HUES64 (cell line): Measurements from ENCODE around the gene DKK3.

Source experiments
- H3K27ac ChIP-seq: 2 replicates; pipeline ENCODE4 v1.7.0; 2013; ENCODE audit warnings: low read depth, low read length, inconsistent platforms
- H3K27me3 ChIP-seq: 2 replicates; pipeline ENCODE4 v1.6.1; 2013; ENCODE audit warnings: mild to moderate bottlenecking, low read length; ENCODE audit not compliant: insufficient read depth
- H3K36me3 ChIP-seq: 2 replicates; pipeline ENCODE4 v1.6.1; 2013; ENCODE audit warnings: mild to moderate bottlenecking, low read length; ENCODE audit not compliant: insufficient read depth
- H3K4me1 ChIP-seq: 2 replicates; pipeline ENCODE4 v1.6.1; 2013; ENCODE audit warnings: mild to moderate bottlenecking, low read length, moderate library complexity; ENCODE audit not compliant: insufficient read depth
- H3K4me3 ChIP-seq: 2 replicates; pipeline ENCODE4 v1.5.1; 2013; ENCODE audit warnings: mild to moderate bottlenecking, low read length, moderate library complexity
- H3K9ac ChIP-seq: 2 replicates; pipeline ENCODE4 v1.6.1; 2013; ENCODE audit warnings: mild to moderate bottlenecking, low read depth, low read length
- H3K9me3 ChIP-seq: 2 replicates; pipeline ENCODE4 v1.6.1; 2013; ENCODE audit warnings: low read depth, low read length; ENCODE audit not compliant: insufficient read depth
- WGBS: fragments of 150-250, 120-280 bp; methylation state at CpG from one replicate; pipeline ENCODE4 v1.1.7; 2013; ENCODE audit warnings: missing lambda C conversion rate; 5-methylcytosine and 5-hydroxymethylcytosine counted together

The DKK3 gene

DNA sequence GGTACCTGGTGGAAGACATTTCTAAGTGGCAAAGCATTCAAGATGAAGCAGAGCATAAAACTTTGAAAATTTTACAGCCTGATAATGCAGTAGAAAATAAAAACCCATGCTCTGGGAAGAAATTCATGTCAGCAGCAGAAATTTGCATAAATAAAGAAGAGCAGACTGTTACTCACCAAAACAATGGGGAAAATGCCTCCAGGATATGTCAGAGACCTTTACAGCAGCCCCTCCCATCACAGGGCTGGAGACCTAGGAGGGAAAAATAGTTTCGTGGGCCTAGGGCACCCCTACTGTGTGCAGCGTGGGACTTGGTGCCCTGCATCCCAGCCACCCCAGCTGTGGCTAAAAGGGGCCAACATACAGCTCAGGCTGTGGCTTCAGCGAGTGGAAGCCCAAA is 5.4 kb upstream of the DKK3 start:
- H3K27ac ChIP-seq = no peak overlapping the region
- peaks cover 12% of the 10 kb centered on the region for H3K4me1 ChIP-seq
- no peak overlapping the region for H3K9ac ChIP-seq
- peaks cover 14% of the 10 kb centered on the region for H3K27me3 ChIP-seq
- H3K9me3 ChIP-seq = no peaks in the 10 kb centered on the region
- no peaks in the 10 kb centered on the region for H3K36me3 ChIP-seq
- no peak overlapping the region for H3K4me3 ChIP-seq
- WGBS = 46% methylated on average over 3 of the region's 3 CpGs

DNA sequence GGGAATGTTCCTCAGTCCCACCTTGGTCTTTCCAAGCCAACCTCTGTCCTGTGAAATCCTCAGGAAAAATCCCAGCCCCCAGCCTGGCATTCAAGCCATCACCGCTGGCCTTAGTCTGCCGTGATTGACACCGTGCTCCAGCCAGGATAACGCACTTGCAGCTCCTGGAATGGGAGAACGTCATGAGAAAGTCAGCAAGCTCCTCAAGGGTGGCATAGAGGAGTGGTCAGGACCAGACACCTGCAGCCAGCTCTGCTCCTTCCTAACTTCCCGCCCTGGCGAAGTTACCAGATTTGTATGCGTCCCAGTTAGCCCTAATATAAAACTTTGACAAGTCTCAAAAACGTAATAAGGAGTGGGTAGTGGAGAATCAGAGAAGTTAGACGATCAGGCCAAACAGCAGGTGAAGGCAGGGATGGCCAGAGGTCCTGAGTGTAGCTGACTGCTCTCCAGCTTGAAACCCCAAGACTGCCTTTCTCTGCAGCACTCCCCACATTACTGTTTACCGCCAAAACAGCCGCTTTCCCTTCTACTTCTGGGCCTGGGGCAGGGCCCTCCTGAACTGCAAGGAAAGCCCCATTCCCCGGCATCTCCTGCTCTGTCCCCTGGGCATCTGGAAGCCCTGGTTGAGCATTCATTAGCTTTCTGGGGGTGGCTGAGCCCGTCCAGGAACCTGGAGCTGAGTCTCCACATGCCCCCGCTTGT is 1.3 kb upstream of the DKK3 start:
- H3K4me3 ChIP-seq = peak overlapping the region; percentile 54
- H3K27me3 ChIP-seq = peaks cover 32% of the 10 kb centered on the region

DNA sequence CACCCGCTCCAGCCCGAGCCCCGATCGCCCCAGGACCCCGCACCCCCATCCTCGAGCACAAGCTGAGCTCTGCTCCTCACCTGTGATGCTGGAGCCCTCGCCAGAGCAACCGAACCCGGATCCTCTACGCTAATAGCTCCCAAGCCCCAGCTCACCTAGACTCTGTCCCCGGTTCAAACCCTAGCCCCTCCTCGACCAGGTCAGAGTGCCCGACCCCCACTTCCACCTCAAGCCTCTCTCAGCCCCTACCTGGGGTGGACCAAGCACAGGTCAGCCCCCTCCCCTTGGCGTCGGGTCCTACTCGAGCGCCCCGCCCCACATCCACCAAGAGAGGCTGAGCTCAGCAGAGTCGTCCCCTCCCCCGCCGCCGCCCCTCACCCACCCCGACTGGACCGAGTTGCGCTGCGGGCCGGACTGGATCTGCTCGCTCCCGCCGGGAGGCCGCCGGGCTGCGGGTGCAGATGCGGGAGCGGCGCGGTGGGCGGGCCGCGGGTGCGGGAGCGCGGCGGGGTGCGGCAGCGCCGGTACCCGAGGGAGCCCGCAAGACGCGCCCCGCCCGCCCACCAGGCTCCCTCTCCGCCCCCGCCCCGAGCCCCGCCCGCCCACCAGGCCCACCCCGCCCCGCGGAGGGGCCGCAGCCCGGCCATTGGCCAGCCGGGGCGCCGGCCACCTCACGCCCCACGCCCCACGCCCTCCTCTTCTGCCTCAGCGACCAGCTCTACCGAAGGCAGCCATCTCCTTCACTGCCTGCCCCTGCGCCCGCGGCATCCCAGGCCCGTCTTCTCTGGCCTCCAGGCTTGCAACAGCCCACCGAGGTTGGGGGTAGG is 577 bp upstream of the DKK3 start:
- Histone ChIP-seq H3K9ac (no peak overlapping the region), H3K36me3 (no peaks in the 10 kb centered on the region), H3K4me3 (peak overlapping the region; percentile 73), H3K27ac (no peak overlapping the region), H3K9me3 (no peaks in the 10 kb centered on the region), H3K4me1 (peaks cover 18% of the 10 kb centered on the region), H3K27me3 (peaks cover 32% of the 10 kb centered on the region)
- WGBS = under 1% methylated on average over 59 of the region's 76 CpGs

More for the DNA sequence above, 1.3 kb upstream of the DKK3 start:
- H3K9me3 ChIP-seq = no peaks in the 10 kb centered on the region
- no peaks in the 10 kb centered on the region for H3K36me3 ChIP-seq
- H3K27ac ChIP-seq = no peak overlapping the region
- H3K9ac ChIP-seq = no peak overlapping the region
- 52% methylated on average over 15 of the region's 15 CpGs for WGBS
- H3K4me1 ChIP-seq = peaks cover 18% of the 10 kb centered on the region

DNA sequence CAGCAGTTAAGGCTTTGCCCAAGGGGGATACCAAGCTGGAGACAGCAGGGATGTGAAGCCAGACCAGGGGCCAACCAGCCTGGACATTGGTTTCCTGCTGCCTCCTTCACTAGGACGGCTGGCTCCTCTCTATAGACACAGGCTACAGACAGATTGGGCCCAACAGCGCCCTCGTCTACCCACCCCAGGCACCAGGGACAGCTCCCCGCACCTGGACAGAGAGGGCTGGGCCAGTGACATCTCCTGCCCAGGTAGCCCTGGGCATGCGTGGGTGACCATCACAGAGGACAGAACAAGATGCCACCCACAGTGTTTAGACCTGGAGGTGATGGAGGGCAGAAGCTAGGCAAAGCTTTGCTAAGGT is 1.2 kb downstream of the DKK3 start:
- WGBS = 83% methylated on average over 5 of the region's 5 CpGs
- Histone ChIP-seq H3K27ac (no peak overlapping the region), H3K4me3 (no peak overlapping the region)

DNA sequence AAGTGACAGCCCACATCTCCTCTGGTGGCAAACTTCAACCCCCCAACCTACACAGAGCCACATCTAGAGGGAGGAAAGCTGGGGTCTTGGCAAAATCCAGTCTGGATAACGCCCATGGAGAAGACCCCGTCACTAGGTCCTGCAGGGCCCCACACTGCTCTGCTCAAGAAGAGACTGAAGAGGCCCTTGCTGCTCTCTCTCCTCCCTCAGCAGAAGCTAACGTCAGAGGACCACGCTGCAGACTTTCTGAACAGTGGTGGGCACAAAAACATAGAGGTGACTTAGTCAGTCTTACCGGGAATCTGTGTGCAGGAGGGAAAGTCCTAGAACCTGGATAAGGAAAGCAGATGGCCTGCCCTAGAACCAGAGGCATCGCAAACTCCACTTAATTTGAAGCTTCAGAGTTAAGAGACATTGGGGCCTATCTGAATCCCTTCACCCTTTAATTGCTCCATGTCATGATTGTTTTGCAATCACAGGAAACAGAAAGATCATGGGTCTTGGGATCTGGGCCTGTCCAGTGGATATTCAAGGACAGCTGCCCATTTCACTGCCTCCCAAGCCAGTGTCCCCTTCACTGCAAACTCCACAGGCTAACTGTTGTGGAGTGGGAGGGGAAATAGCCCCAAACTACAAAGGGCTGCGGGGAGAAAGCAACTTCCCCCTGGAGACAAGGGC is 1.7 kb downstream of the DKK3 start:
- no peaks in the 10 kb centered on the region for H3K9me3 ChIP-seq
- peaks cover 14% of the 10 kb centered on the region for H3K4me1 ChIP-seq
- H3K36me3 ChIP-seq = peaks cover 10% of the 10 kb centered on the region
- no peak overlapping the region for H3K27ac ChIP-seq
- no peak overlapping the region for H3K4me3 ChIP-seq
- WGBS = 94% methylated on average over 7 of the region's 7 CpGs
- no peak overlapping the region for H3K9ac ChIP-seq
- peaks cover 32% of the 10 kb centered on the region for H3K27me3 ChIP-seq

More for the DNA sequence above, 1.2 kb downstream of the DKK3 start:
- H3K27me3 ChIP-seq = peaks cover 32% of the 10 kb centered on the region
- no peak overlapping the region for H3K9ac ChIP-seq
- H3K36me3 ChIP-seq = peaks cover 5% of the 10 kb centered on the region; the same call in 1 of the 2 replicates
- peaks cover 14% of the 10 kb centered on the region for H3K4me1 ChIP-seq
- H3K9me3 ChIP-seq = no peaks in the 10 kb centered on the region

DNA sequence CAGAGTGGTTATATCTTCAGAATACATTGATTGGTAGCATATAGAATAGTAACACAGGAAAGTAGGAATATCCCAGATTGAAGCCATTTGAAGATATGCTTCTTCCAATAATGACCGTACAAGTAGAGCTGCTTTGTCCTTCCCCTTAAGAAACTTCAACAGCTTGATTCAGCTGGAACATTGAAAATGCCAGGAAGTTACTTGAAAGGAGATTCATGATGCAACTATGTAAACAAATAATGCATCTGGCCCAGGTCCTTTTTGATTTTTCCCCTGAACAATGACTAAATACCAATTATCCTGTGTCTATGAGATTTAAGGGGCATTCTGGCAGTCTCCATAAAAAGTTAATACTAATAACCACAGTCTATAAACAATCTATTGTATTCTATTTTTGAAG is 3.0 kb downstream of the DKK3 start:
- Histone ChIP-seq H3K36me3 (peaks cover 21% of the 10 kb centered on the region), H3K27ac (no peak overlapping the region), H3K9ac (no peak overlapping the region), H3K4me3 (no peak overlapping the region), H3K9me3 (no peaks in the 10 kb centered on the region), H3K4me1 (peaks cover 14% of the 10 kb centered on the region), H3K27me3 (peaks cover 27% of the 10 kb centered on the region)
- WGBS = 100% methylated on average over 1 of the region's 1 CpG

DNA sequence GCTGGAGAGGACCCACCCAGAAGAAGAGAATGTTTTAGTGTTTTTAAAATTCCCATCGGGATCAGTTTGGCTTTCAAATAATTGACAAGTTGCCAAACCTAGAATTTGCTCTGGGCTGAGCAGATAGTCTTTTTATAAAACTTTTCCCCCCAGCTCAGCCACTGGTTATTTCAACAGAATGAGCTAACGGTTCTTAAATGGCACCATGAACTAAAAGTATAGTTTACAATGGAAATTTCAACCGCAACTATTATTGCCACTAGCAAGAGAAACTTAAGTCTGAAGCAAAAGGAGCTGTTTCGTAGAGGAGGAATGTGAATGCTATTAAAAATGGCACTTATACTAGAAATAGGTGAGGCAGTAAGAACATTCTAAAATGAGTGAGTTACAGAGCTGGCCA is 3.4 kb downstream of the DKK3 start:
- Histone ChIP-seq H3K36me3 (peaks cover 21% of the 10 kb centered on the region), H3K27me3 (peaks cover 22% of the 10 kb centered on the region), H3K9me3 (no peaks in the 10 kb centered on the region), H3K4me3 (no peak overlapping the region), H3K9ac (no peak overlapping the region), H3K27ac (no peak overlapping the region), H3K4me1 (peaks cover 10% of the 10 kb centered on the region)
- WGBS = 88% methylated on average over 4 of the region's 4 CpGs

DNA sequence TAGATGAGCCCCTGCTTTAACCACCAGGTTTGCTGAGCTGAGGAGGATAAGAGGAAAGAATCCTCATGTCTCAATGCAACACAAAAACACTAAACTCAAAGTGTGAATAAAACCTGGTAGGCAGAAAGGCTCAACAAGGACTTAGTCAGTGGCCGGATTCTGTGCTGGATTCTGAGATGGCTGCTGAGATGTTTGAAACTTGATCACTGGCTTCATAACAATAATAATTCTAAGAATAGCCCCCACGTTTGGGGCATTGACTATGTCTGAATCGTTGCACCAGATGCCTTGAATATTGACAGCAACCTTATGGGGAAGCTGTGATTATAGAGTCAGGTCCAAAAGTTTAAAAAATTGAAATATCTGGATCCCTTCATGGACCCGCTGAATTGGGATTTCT is 4.6 kb downstream of the DKK3 start:
- H3K9ac ChIP-seq = no peak overlapping the region
- H3K36me3 ChIP-seq = peaks cover 21% of the 10 kb centered on the region
- no peak overlapping the region for H3K4me3 ChIP-seq
- peaks cover 6% of the 10 kb centered on the region; the same call in 1 of the 2 replicates for H3K4me1 ChIP-seq
- peaks cover 17% of the 10 kb centered on the region for H3K27me3 ChIP-seq
- no peak overlapping the region for H3K27ac ChIP-seq
- no peaks in the 10 kb centered on the region for H3K9me3 ChIP-seq
- 93% methylated on average over 4 of the region's 4 CpGs for WGBS

DNA sequence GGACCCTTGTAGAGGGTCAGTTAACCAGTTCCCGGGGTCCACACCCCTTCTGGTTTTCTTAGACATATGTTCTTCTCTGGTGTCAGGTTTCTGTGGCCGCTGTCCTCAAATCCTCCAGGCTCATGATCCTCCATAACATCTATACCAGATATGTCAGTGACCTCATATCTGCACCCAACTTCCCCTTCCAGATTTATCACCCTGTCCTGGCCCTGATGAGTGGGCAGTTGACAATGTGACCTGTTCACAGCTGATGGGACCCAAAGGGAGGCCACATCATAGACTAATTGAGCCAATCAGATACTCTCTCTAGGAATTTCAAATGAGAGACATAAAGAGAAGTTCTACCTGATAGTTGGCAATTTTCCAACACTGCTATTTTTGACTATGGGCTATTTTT is 5.1 kb downstream of the DKK3 start:
- H3K4me3 ChIP-seq = no peak overlapping the region
- H3K4me1 ChIP-seq = peaks cover 6% of the 10 kb centered on the region; the same call in 1 of the 2 replicates
- H3K9ac ChIP-seq = no peak overlapping the region
- H3K36me3 ChIP-seq = peaks cover 25% of the 10 kb centered on the region
- H3K9me3 ChIP-seq = no peaks in the 10 kb centered on the region
- peaks cover 17% of the 10 kb centered on the region for H3K27me3 ChIP-seq
- no peak overlapping the region for H3K27ac ChIP-seq
- WGBS = 93% methylated on average over 2 of the region's 2 CpGs

DNA sequence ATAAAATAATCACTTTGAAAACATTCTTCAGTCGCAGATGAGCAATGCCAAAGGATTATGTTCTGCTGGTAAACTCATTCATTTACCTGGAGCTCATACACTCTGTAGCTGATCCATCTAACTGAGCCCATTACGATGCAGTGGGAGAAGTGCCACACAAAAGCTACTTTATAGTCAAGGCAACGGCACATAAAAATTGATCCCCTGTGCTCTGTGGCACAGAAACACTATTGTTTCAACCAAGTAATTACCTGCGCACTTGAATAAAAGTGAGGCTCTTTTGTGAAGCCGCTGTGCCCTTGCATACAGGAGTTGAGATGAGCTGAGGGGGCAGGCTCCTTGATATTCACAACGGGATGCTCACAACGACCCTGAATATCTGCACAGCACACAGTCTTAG is 7.2 kb downstream of the DKK3 start:
- Histone ChIP-seq H3K27ac (no peak overlapping the region), H3K27me3 (no peaks in the 10 kb centered on the region), H3K4me1 (no peaks in the 10 kb centered on the region), H3K9me3 (no peaks in the 10 kb centered on the region), H3K36me3 (peaks cover 35% of the 10 kb centered on the region), H3K4me3 (no peak overlapping the region), H3K9ac (no peak overlapping the region)
- 93% methylated on average over 7 of the region's 7 CpGs for WGBS
